ENCODE results near the gene CA5A.
A peak's percentile ranks its signal among the peaks of the same experiment; 100 is the strongest.

The CA5A gene

DNA sequence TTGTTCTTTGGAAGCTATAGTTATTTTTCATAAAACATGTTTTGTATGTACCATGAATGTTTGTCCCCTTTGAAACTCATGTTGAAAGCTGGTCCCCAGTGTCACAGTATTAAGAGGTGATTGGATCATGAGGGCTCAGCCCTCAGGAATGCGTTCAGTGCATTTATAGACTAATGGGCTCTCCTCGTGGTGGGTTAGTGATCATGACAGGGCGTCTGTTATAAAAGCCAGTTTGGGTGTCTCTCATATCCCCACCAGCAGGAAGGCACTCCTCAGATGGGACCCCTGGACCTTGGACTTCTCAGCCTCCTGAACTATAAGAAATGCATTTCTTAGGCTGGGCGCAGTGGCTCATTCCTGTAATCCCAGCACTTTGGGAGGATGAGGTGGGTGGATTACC, 25.3 kb upstream of the CA5A start:
- DNase-seq: no peak

DNA sequence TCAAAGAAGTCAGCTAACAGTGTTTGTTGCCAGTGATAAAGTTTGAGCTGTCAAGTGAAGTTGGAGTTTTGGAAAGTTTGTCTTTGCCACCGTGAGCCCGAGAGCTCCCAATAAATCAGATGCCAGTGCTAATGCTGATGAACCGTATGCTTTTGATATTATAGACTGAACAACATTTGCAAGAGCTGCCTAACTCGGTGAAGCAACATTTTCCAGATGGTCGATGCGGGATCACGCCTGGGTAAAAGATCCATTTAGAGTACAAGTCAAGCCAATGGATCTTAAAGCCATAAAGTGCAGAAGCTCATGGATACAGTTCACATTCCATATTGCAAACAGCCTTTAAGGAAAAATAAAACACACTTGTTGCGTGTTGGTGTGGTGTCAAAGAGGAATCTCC, 24.5 kb upstream of the CA5A start:
- no peak for DNase-seq

DNA sequence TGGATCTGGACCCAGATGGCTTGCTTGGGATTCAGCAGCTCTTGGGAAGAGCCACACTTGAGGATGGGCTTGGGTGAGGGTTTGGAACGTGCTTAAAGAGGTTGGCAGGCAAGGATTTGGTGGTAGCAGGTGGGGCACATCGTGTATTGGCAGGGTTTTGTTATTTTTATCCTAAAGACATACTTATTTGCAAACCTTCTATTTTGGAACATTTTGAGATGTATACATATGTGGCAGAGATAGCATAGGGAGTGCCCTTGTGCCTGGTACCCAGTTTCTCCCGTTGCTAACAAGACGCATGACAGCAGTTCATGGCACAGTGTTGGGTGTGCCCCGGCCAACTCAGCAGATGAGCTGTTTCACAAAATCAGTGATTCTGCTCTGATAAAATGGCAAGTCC, 24.0 kb upstream of the CA5A start:
- DNase-seq: no peak

DNA sequence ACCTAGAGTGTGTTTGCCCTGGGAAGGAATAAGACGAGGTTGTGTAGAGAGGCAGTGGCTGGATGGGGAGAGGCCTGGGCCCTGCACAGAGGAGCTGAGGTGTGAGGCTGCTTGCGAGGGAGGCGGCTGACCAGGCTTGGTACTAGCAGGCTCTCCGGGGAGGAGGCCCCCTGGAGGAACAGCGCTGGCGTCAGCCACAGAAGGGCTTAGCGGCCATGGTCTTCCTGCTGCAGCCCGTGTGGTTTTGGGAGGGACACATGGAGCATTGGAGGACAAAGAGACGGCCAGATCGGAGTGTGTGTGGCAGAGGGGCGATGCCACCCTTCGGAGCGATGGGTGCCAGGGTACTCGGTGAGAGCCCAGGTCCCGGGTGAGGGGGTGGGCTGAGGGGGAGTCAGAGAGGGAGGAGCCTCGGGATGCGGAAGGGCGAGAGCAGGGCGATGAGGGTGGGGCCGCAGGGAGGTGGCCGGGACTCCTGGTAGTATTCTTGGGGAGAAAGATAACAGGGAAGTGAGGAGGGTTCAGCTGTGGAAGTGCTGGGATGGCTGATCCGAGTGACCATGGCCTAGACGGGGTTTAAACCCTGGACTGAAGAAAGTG, 23.2 kb upstream of the CA5A start:
- DNase-seq: no peak

DNA sequence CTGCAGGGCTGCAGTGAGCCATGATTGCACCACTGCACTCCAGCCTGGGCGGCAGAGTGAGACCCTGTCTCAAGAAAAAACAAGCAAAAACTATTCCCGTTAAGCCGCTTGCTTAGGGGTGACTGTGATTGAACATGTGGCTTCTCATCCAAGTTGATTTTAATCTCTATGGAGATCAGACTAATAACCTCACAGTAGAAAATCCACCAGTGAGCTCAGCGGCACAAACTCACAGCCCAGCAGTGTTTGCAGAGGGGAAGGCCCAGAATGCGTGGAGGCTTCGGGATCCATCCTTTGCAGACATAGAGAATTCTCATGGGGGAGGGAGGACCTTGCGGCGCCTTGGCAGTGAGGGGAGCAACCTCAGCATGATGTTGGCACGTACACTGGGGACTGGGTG, 22.3 kb upstream of the CA5A start:
- DNase-seq: no peak

DNA sequence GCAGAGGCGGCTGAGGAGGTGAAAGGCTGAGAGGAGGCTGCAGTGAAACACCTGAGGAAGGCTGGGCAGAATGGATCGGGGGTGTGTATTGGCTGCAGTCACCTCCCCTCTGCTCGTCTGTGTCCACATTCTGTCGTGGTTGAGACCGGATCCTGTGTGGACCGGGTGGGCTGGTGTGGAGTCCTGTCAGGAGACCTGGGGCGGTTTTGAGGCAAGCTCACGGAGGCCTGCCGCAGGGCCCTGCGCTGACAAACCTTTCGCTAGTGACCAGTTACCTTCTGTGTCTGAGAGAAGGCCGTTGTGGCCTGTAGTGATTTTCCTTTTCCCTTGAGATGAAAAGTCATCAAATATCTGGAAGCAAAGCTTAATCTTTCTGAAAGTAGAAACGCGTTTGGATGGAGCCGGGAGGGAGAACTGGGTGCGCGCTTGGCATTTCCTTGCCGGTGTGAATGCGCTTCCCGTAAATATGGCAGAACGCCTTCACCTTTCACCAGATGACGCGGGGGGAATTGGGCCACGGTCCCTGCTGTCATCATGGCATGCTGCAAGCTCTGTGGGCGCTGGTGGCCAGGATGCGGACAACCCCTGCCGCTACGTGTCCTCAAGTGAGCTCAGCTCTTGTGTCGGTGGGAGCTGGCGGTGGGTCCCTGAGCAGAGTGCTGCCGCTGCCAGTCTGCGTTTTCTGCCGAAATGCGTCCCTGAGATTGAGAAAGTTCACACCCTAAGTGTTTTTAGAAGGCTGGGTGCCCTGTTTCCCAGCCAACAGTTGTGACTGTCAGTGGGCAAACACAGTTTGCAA, 21.2 kb upstream of the CA5A start:
- no peak for DNase-seq

DNA sequence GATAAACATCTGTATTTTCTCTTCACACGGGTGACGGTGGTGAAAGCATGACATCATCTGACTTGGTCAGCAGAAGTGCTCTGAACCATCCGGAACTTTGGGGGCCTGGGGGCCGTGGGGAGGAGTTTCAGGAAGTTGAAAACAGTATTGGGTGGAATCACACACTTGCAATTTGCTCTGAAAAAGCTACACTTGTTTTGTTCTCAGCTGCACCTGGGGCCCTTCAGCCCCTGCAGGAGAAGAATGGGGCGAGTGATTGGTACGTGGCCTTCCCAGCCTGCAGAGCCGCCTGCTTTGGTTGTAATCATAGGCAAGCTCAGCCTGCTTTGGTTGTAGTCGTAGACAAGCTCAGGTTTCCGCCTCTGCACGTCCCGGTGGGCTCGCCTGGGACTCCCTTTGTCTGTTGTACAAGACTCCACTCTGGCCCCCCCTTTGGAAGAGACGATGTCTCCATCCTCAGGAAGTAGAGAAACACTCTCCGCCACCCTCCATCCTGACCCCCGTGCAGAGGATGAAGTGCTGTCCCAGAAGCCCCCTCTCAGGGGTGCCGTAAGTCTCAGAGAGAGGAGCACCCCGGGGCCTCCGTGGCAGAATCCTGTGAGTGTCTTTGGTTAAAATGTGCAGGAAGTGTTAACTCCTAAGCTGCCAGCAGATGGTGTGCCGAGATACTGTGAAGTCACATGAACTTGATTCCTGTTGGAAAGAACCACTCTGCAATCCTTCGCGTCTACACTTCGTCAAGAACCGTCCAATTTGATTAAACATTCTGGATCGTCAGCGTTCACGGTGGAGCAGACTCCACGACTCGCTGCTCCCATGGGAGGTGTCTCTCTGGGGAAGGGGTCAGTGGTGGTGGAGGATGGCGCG, 20.3 kb upstream of the CA5A start:
- no peak for DNase-seq

DNA sequence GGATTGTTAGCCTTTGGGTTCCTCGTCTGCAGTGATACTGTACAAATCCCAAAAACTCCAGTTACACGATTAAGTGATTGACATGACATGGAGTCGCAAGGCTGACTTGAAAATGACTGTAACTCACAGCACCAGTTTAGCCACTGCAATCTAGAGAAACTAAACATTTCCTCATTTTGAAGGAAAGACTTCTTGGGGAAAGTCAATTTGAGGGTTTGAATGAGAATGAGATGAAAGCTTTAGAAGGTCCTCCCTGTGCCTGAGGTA, 19.7 kb upstream of the CA5A start:
- no peak for DNase-seq

DNA sequence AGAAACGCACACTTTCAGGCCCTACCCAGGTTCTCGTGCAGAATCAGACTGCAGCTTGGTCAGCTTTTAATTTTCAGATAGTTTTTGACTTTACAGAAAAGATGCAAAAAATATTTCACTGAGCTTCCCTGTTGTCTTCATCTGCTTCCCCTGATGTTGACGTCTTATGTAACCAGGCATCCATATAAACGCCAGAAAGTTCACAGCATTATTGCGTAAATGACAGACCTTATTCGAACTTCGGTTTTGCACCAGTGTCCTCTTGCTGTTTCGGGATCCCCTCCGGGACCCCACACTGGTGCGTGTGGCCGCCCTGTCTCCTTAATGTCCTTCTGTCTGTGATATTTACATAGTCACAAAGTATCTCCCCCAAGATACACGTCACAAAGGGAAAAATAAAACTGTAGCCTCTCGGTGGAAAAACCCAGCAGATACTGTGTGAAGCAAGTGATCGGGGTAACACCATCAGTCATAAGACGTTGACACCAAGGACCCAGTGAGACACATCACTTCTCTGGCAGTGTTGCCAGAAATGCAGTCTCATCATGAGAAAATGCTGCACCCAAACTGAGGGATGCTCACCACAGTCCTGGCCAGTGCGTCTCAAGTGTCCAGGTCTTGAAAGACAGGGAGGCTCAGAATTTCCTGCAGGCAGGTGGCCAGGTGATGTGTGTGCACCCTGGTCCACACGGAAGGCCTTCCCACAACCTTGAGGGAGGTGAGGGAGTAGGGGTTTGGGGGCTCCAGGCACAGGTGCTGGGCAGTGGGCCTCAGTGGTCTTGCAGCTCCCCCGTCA, 19.2 kb upstream of the CA5A start:
- no peak for DNase-seq

DNA sequence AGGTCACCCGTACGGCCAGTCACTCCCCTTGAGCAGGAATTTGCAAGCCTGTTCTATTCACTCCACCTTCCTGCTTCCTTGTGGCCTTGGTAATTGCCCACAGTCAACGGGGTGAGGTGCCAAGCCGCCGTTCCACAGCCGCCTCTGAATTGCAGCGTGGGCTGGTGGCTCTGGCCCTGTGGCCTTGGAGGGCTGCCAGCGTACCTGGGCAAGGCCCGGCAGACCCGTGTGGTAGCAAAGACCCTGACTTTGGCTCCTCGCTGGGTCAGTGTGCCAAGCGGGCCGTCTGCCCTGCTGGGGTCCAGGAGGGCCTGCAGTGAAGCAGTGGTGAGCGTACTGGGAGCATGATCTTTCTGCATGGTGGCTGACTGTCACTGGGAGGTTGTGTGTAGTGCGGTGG, 18.5 kb upstream of the CA5A start:
- no peak for DNase-seq

DNA sequence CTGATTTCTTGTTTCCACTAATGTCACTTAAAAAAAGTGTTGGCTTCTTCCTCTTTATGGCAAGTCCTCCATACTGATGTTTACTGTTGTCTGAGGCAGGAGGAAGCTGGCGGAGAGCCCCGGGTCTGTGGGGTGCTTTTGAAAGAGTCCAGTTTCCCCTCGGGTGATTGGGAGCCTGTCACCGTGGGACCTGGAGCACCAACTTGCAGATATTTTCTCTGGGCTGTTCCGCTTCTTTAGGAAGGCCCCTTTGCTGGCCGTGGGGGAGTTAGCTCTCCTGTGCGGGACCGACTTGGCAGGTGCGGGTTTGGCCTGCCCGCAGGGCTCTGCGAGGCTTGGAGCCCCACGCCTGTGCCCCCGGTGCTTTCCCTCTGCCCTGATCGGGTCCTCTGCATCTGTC, 18.0 kb upstream of the CA5A start:
- DNase-seq: no peak

DNA sequence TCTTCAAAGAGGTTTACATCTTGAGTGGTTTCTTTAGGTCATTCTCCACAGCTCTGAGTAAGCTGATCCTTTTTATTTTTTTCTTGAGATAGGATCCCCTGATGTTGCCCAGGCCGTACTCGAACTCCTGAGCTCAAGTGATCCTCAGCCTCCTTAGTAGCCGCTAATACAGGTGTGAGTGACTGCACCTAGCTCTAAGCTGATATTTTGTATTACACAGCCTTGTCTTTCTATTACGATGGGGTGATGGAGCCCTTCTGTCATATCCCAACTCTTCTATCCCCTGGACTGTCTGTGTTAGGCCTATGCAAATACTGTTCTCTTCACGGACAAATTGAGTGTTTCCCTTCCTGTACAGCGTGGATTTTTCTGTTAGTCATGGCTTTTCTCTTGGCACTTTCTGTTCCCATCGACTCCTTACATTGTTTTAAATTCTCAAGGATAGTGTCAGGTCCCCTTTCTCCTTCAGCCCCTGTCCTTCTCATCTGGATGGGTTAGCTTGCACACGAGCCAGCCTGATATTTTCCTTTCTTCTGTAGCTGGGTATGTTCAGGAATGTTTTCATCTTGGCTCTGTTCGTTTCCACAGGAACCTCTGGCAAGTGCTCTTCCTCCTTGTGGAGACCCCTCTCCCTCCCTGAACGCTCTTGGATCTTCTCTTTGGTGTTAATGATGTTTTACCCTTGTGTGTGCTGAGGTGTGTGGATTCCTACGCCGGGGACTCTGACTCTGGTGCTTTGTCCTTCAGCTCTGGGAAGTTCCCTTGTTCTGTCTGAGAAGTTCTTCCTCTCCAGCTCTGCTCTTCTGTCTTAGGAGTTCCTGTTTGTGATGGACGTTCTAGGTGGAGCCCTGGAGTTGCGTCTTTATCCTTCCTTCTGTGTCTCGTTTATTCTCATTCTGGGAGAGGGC, 17.2 kb upstream of the CA5A start:
- no peak for DNase-seq

DNA sequence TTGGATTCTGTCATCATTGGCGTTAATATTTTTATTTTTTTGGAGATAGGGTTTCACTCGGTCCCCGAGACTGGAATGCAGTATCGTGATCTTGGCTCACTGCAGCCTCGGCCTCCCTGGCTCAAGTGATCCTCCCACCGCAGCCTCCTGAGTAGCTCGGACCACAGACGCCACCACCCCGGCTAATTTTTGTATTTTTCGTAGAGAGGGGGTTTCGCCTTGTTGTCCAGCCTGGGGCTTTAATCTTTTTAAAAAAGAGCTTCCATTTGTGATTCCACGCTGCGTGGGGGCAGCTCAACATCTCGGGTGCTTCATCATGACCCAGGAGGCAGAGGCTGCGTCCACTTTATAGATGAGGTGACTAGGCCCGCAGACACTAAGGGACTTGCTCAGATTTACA, 16.4 kb upstream of the CA5A start:
- no peak for DNase-seq

DNA sequence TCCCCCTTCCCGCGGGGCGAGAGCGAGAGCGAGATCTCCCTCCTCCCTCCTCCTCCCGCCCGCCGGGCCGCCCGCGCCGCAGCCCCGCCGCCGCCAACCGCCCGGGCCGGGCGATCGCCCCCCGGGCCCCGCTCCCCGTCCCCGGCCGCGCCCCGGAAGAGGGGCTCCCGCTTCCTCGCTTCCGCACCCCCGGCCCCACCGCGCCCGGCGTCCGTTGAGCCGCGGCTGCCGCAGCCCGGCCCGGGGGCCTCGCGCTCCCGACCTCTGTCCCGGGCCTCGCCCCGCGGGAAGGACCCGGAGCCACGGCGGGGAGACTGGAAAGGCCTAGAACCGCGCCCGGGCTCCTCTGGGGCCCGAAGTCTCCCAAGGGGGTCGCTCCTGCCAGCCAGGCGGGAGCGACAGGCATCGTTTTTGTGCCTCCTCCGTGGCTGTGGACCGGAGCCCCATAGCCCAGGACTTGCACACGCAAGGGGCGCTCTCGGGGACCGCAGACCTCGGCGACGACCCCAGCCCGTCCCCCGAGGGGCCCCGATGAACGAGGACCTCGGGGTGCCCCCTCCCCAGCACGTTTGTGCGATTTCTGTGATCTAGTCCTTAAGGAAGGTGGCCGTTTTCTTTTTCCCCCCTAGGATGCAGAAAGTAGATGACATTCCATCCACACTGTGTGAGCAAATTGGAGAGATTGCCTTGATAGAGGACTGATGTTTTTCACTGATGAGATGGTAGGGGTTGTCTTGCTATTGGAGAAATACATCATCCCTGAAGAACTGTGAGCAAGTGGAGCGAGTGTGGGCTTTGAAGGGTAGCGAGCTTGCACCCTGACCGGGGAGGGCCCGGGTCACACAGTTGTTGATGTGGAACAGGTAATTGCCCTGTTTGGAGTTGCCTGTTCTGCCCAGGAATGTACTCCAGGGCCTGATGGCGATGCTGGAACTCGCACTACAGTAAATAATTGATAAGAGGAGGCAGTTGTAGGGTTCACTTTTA, 15.5 kb upstream of the CA5A start:
- no peak for DNase-seq

DNA sequence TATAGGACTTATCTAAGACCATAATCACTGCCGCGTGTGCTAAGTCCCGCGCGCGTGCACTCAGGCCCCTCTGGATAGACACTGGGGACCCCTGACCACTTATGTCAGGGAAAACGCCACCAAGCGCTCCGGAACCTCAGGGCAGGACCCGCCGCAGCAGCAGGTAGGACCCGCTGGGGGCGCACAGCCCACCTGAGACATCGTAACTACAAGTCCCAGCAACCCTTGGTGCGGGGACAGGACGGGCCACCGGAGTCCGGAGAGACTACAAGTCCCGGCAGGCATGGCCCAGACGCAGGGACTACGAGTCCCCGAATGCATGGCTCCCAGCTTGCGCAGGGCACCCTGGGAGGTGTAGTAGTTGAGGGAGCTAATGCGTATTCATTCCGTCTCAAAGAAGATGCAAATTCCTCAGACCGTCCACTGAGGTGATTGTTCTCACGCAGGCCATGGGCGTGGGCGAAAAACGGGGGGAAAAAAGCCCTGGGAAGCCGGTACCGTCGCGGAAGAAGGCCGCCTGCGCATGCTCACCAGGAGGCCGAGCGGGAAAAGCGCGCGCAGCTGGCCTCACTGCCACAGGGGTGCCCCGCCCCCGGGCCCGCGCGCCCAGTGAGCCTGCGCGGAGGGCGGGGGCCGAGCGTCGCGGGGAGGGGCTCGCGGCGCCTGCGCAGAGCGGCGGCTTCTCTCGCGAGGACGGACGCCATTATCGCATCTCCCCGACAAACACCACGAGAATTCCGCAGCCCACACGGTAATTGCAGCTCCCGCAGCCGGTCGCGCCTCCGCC, 14.6 kb upstream of the CA5A start, which contains the start of gene BANP:
BANP (plus strand) TSS at position 670 of the 787 bp plus-strand sequence. CDS start 23,682 bp downstream, outside the sequence.
- DNase-seq: peak; percentile 97

DNA sequence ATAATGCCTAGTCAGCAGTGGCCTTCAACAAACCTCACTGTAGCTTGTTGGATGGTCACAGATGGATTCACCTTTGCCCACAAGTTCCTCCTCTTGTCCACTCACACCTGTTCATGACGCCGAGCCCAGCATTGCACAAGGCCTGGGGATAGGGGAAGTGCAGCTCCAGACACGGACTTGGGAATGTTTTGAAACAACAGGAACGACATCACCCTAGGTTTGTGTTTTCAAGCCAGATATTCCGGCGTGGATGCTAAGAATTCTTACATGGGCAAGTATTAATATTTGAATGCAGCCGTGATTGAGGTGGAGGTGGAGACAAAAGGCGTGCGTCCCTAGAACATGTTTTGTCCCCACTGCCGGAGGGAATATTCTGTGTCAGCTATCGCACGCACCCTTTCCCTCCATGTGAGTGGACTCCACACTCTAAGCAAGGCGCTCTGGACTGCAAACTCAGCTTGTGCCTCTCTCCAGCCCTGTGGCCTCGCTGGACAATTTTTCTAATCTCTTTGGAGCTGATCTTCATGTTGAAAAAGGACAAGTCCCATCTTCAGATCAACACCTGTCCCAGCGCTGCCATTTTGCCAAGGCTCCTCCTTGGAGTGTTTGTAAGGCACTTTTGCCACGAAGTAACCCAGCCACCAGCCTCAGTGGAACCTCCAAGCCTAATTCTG, 12.9 kb upstream of the CA5A start:
- no peak for DNase-seq

DNA sequence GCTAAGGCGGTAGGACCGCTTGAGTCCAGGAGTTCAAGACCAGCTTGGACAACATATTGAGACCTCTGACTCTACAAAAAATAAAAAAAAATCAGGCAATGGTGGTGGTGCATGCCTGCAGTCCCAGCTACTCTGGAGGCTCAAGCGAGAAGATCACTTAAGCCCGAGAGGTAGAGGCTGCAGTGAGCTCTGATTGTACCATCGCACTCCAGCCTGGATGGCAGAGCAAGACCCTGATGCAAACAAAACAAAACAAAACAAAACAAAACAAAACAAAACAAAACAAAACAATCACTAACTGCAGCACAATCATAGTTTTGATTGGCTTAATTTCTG, 12.4 kb upstream of the CA5A start:
- DNase-seq: no peak

DNA sequence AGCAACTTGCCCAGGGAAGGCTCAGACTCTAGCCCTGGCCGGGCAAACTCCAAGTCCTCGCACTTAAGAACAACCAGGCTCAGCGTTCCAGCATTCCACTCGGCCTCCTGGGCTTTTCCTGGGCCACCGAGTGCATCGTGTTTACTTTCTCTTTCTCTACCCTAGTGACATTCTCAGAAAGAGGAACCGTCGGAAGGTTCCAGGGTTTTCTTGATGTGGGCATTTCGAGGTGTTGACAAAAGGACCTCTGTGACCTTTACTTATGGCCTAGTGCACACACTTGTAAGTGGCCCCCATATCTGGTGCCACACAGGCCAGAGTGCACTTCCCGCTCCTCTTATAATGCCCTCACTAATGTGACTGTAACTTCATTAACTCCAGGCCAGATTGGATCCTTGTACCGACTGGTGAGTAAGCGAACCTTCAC, 11.8 kb upstream of the CA5A start:
- no peak for DNase-seq

DNA sequence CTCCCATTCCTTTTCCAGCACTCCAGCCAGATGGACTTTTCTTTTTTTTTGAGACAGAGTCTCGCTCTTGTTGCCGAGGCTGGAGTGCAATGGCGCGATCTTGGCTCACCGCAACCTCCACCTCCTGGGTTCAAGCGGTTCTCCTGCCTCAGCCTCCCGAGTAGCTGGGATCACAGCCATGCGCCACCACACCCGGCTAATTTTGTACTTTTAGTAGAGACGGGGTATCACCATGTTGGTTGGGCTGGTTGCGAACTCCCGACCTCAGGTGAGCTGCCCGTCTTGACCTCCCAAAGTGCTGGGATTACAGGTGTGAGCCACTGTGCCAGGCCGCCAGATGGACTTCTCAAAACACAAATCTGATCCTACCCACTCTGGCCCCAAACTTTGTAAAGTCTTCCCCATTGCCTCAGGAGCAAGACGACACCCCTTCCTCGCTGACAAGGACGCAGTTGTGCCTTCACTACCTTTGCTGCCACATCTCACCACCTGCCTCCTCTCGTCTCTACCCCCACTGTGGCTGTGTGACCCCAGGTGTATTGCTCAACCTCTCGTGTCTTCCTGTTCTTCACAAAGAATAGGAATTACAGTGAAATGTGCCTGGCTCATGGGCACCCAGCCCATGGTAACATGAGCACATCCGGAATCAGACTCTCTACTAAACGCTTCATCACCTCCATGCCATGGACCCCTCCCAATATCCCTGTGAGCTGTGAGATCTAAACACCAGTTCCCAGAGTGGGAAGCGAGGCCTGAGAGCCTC, 11.2 kb upstream of the CA5A start:
- DNase-seq: no peak
